Measurements from ENCODE around the gene LPAR1. TPM values are rescaled to one million over a fixed set of nuclear protein-coding genes. Genes with fewer than 3 reads are reported as not detected.
"Not testable (repeated sequence)": the region's sequence is repeated elsewhere in the genome, so short reads cannot be mapped to it uniquely, and the experiment has no call there.

Gene LPAR1
- polyA plus RNA-seq, 12 donors: 37.3 to 73.8 (median 50.5) TPM; not detected in 1

- not testable (repeated sequence) for DNase-seq
Observed at GRCh38 chr9:110826400-110826799, 211.9 kb downstream of the LPAR1 start.

DNA sequence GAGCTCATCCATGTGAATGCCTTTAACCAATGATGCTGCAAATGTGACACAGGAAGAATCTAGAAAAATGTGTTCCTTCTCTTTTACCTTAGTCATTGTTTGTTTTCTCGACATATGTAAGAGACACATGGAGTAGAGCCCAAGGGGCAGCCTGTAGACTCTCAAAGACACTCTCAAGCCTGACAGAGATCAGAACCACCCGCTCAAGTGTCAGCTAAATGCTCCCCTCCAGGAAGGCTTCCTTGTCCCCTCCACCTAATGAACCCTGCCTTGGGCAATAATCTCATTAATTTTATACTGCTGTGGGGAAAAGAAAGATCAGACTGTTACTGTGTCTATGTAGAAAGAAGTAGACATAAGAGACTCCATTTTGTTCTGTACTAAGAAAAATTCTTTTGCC lies 212.3 kb downstream of the LPAR1 start:
- no peak for DNase-seq

DNA sequence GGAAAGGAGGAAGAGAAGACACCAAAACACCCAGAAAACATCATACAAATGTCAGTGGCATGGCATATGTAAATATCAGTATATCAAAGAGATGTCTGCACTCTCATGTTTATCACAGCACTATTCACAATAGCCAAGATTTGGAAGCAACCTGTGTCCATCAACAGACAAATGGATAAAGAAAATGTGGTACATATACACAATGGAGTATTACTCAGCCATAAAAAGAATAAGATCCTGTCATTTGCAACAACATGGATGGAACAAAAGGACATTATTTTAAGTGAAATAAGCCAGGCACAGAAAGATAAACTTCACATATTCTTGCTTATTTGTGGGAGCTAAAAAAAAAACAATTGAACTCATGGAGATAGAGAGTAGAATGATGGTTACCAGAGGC lies 213.1 kb downstream of the LPAR1 start:
- DNase-seq: not testable (repeated sequence)

All from muscle of arm (tissue), 12 donors.